GM21367 (cell line): Measurements from ENCODE around the gene CLN5.
"Not testable (repeated sequence)": the region's sequence is repeated elsewhere in the genome, so short reads cannot be mapped to it uniquely, and the experiment has no call there.

Experiments
- ATAC-seq: cut with Tn5 transposase; IDR thresholded peaks from one replicate; pipeline ENCODE4 v1.9.1; 2021; ENCODE audit not compliant: unreplicated experiment

CLN5 gene

GRCh38 chr13:76991796-76992547 lies at the start of gene CLN5:
Gene CLN5 (plus strand): TSS chr13:76992081. CDS start chr13:76992099, 18 bp downstream.
- peak; percentile 94 for ATAC-seq

GRCh38 chr13:76942363-76942762 lies 49.5 kb upstream of the CLN5 start:
- no peak for ATAC-seq

- ATAC-seq, result no peak
Observed at GRCh38 chr13:76943646-76944045, 48.2 kb upstream of the CLN5 start.

- no peak for ATAC-seq
Observed at GRCh38 chr13:76944456-76944855, 47.4 kb upstream of the CLN5 start.

GRCh38 chr13:76948149-76948548 lies 43.7 kb upstream of the CLN5 start, which contains the start of gene ACOD1:
Gene ACOD1 (plus strand): TSS chr13:76948511. CDS start chr13:76948559, 48 bp downstream.
- no peak for ATAC-seq

- no peak for ATAC-seq
Observed at GRCh38 chr13:76950101-76950500, 41.8 kb upstream of the CLN5 start.

- ATAC-seq, result no peak
Observed at GRCh38 chr13:76953968-76954367, 37.9 kb upstream of the CLN5 start.

- ATAC-seq, result no peak
Observed at GRCh38 chr13:76954538-76954937, 37.3 kb upstream of the CLN5 start.

- ATAC-seq, result no peak
Observed at GRCh38 chr13:76955193-76955592, 36.7 kb upstream of the CLN5 start.

- no peak for ATAC-seq
Observed at GRCh38 chr13:76955661-76956060, 36.2 kb upstream of the CLN5 start.

- ATAC-seq, result no peak
Observed at GRCh38 chr13:76958841-76959432, 32.9 kb upstream of the CLN5 start.

GRCh38 chr13:76959734-76960133 lies 32.1 kb upstream of the CLN5 start:
- ATAC-seq, result not testable (repeated sequence)

GRCh38 chr13:76965759-76966421 lies 26.0 kb upstream of the CLN5 start:
- ATAC-seq, result no peak

- no peak for ATAC-seq
Observed at GRCh38 chr13:76967031-76967430, 24.9 kb upstream of the CLN5 start.

GRCh38 chr13:76968041-76968440 lies 23.8 kb upstream of the CLN5 start:
- ATAC-seq, result no peak

- no peak for ATAC-seq
Observed at GRCh38 chr13:76969488-76970365, 22.2 kb upstream of the CLN5 start.

GRCh38 chr13:76971215-76971614 lies 20.7 kb upstream of the CLN5 start:
- ATAC-seq, result no peak

GRCh38 chr13:76971851-76972829 lies 19.7 kb upstream of the CLN5 start:
- no peak for ATAC-seq

- ATAC-seq, result no peak
Observed at GRCh38 chr13:76973920-76974617, 17.8 kb upstream of the CLN5 start.
